GM21737 (cell line): ENCODE data around the gene RPS6KA4.

Source experiments
- ATAC-seq: cut with Tn5 transposase; IDR thresholded peaks from one replicate; pipeline ENCODE4 v1.9.1; 2021; ENCODE audit warnings: mild to moderate bottlenecking, moderate library complexity; ENCODE audit not compliant: unreplicated experiment

RPS6KA4 gene

DNA sequence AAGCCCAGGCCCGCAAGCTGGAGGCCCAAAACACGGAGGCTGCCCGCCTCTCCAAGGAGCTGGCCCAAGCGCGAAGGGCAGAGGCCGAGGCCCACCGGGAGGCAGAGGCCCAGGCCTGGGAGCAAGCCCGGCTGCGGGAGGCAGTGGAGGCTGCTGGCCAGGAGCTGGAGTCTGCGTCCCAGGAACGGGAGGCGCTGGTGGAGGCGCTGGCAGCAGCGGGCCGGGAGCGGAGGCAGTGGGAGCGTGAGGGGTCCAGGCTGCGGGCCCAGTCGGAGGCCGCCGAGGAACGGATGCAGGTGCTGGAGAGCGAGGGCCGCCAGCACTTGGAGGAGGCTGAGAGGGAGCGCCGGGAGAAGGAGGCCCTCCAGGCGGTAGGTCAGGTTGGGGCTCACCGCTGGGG is 14.2 kb upstream of the RPS6KA4 start:
- no peak for ATAC-seq

DNA sequence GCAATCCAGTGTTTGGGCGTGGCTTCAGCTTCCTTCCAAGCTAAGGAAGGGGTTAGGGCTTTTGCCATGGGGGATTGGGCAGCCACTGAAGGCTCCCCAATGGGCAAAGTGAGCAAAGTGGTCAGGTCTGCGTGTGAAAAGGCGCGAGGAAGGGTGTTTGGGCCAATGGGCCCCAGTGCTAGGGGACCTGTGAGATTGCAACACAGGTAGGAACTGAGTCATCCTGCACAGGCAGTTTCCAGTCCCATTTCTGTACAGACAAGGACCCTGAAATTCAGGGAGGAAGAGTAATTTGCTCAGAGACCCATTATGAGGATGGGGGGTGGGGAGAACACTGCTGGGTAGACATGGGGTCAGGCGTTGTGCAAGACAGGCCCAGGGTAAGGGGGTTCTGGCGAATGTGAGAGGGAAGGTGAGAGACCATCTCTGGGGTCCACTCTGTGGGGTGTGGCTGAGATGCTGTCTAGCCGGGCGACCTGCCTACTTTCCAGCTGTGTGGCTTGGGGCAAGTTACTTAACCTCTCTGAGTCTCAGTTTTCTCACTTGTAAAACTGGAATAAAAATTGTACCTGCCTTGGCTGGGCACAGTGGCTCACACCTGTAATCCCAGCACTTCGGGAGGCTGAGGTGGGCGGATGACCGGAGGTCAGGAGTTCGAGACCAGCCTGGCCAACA is 11.6 kb upstream of the RPS6KA4 start:
- ATAC-seq = no peak

DNA sequence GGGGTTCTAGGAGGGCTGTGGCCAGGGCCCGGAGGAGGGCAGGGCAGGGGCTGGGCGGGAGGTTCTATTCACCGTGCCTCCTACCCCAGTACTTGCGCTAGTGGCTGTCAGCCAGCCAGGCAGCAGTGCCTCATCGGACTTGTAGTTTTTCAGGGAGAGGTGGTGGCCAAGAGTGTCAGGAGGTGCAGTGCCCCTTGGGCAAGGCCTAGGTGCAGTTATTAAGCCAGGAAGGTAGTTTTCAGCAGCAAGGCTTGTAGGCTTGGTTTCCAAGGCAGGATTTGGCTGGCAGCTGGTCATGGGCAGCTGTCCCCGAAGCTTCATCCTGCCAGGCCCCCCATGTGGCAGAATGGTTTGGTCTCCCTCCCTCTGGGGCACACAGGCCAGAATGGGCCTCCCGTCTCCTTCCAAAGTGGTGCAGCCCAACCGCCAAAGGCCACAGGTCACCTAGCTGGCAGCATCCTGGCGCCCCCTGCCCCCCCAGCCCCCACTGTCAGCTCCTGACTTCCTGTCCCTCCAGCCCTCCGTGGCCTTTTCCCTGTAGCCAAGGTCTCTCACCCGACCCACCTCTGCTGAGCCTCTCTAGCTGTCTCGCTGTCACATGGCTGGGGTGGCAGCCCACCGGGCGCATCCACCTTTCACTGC is 10.5 kb upstream of the RPS6KA4 start:
- ATAC-seq = no peak

DNA sequence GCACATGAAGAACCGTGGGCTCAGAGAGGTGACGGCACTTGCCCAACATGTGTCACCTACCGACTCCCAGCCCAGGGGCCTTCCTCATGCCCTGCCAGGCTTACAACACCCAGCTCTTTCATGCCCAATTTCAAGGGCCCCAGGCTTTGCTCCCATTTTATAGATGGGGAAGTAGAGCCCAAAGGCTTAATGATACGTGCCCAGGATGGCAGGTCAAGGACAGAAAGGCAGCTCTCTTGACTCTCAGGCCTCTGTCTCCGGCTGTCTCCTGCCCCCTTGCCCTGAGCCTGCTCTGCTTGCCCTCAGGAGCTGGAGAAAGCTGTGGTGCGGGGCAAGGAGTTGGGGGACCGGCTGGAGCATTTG is 10.0 kb upstream of the RPS6KA4 start:
- no peak for ATAC-seq

DNA sequence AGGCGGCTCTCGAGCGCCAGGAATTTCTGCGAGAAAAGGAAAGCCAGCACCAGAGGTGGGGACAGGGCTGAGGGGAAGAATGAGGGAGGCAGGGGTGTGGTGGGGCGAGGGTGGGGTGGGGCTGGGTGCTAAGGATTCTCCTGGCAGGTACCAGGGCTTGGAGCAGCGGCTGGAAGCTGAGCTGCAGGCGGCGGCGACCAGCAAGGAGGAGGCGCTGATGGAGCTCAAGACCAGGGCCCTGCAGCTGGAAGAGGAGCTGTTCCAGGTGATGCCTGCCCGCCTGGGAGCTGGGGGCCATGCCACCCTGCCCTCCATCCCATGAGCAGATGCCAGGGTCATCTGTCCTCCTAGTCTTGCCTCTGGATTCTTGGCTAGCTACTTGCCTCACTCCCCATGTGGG is 9.6 kb upstream of the RPS6KA4 start:
- ATAC-seq = no peak

DNA sequence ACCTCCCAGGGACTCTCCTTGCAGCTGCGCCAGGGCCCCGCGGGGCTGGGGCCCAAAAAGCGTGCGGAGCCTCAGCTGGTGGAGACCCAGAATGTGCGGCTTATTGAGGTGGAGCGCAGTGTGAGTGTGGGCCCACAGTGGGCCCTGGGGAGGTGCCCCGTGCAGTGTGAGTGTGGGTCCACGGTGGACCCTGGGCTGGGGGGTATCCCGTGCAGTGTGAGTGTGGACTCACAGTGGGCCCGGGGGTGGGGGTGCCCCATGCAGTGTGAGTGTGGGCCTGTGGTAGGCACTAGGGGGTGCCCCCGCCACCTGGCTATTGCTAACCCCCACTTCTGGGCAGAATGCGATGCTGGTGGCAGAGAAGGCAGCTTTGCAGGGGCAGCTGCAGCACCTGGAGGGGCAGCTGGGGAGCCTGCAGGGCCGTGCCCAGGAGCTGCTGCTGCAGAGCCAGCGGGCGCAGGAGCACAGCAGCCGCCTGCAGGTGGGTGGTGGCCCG is 7.8 kb upstream of the RPS6KA4 start:
- no peak for ATAC-seq

DNA sequence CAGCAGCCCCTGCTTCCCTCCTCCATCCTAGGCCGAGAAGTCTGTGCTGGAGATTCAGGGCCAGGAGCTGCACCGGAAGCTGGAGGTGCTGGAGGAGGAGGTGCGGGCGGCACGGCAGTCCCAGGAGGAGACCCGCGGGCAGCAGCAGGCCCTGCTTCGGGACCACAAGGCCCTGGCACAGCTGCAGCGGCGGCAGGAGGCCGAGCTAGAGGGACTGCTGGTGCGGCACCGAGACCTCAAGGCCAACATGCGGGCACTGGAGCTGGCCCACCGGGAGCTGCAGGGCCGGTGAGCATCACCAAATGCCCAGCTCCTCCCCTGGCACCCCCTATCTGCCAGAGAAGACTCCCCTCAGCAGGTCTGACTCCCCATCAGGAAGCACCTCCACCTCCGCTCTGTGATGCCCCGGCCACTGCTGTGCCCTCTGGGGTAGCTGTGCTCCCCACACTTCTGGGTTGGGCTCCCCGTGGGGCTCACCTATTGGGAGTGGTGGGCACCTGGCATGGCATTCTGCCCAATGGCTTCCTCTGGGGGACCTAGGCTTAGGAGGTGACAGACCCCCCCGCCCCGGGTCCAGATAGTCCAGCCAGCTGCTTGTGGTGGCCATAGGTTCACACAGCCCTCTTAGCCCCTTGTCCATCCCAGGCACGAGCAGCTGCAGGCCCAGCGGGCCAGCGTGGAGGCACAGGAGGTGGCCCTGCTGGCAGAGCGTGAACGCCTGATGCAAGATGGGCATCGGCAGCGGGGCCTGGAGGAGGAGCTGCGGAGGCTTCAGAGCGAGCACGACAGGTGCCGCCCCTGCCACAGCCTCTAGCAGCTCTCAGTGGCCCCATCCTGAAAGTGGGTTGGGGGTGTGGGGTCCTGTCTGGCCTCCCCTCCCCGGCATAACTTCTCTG is 6.6 kb upstream of the RPS6KA4 start:
- no peak for ATAC-seq

DNA sequence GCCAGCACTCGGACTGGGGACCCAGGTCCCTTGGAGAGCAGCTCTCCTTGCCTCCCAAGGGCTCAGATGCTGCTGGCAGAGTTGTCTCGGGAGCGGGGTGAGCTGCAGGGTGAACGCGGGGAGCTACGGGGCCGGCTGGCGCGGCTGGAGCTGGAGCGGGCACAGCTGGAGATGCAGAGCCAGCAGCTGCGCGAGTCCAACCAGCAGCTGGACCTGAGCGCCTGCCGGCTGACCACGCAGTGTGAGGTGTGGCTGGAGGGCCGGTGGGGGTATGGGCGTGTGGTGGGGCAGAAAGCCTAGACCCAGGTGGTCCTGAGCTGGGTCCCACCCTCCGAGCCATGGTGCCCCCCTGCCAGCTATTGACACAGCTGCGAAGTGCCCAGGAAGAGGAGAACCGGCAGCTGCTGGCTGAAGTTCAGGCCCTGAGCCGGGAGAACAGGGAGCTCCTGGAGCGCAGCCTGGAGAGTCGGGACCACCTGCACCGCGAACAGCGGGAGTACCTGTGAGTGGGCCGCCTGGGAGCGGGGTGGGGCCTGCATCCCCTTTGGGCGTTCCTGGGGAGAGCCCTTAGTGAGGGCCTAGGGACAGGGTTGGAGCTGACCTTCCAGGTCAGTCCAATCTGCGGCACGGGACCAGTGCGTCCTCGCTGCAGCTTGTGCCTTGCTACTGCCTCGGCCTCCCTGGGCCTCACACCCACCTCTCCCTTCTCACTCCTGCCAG is 5.8 kb upstream of the RPS6KA4 start:
- no peak for ATAC-seq

DNA sequence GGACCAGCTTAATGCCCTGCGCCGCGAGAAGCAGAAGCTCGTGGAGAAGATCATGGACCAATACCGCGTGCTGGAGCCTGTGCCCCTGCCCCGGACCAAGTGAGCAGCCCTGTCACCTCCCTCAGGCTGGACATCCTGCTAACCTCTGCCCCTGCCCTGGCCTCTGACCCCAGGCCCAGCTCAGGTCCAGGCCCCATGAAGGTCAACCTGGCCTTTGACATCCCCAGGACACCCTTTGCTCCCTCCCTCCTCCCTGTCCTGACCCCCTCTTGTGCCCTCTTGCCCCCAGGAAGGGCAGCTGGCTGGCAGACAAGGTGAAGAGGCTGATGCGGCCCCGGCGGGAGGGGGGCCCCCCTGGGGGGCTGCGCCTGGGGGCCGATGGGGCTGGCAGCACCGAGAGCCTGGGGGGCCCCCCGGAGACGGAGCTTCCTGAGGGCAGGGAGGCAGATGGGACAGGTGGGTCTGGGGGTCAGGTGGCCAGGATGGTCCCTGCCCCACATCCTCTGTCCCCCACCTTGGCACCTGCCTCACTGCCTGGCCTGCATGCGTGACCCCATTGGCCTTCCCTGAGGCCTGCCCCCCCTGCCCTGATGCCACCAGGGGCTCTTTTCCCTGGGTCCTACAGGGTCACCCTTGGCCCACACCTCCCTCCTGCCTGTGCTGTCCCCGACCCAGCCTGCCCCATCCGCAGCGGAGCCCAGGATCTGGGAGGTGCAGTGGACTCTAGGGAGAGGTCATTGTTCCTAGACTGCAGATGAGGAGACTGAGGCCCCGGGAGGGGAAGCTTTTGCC is 5.1 kb upstream of the RPS6KA4 start:
- ATAC-seq = no peak

DNA sequence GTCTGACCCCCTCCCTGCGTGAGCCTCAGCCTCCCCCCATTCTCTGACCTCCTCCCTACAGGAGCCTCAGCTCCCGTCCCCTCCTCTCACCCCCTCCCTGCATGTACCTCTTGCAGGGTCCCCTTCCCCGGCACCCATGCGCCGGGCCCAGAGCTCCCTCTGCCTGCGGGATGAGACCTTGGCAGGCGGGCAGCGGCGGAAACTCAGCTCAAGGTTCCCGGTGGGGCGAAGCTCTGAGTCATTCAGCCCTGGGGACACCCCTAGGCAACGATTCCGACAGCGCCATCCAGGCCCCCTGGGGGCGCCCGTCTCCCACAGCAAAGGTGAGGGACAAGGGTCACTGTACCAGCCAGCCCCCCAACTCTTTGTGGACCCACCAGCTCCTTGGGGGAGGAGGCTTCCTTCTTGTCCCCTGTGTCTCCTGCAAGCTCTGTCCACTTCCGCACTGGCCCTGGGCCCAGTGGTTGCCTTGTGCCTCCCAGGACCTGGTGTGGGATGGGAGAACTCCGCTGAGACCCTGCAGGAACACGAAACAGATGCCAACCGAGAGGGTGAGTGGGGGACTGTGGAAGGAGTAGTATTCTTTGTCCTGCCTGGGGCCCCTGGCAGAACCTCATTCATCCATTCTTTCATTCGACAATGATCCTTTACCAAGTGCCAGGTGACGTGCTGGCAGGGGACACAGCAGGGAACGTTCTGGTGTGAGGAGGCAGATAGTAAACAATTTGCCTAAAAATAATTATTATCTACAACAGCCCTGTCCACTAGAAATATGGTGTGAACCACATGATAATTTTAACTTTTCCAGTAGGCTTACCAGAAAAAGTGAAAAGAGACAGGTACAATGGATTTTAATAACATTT is 3.7 kb upstream of the RPS6KA4 start:
- ATAC-seq = no peak

DNA sequence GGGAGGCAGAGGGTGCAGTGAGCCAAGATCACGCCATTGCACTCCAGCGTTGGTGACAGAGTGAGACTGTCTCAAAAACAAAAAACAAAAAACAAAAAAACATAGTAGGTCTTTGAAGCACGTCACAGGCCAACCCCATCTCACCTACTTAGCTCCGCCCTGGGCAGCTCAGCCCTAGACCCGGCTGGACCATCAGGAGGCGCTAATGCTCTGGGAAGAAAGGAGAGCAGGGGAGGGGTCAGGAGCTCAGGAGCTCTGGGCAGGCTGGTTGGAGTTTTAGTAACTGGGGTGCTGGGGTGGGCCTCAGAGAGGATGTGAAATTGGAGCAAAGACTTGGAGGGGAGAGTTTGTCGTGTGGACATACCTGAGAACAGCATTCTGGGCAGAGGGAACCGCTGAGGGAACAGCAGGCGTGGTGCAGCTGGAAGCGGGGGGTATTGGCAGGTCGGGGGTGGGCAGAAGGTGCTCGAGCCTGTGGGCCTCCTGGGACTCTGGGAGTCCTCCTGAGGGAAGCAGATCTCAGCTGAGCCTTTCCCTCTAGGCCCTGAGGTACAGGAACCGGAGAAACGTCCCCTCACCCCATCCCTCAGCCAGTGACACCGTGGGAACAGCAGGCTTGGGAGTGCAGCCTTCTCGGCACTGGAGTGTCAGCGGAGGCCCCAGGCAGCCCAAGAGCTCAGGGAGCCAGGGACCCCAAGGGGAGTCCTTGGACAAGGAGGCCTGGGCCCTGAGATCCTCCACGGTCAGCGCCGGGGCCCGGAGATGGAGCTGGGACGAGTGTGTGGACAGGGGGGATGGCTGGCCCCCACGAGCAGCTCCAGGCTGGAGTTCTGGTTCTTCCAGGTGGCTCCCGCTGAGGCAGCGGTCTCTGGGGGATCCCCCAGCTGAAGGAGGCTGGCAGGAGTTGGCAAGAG is 2.2 kb upstream of the RPS6KA4 start:
- ATAC-seq = no peak

DNA sequence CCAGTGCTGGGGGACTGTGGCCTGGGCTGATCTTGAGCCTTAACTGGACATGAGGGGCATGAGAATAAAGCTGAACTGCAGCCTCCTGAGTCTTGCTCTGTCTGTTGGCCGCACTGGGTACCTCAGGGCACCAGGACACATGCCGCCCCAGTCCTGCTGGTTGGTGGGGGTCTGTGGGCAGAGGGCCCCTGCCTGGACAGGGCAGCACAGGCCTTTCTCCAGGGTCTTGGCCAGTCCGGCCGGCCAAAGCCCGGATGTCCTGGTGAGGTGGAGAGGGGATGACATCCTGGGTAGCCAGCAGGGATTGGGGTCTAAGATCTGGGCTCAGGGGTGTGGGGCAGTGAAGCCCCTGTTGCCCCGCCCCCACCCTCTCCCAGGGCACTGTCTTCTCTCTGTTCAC is 1.5 kb upstream of the RPS6KA4 start:
- ATAC-seq = no peak

DNA sequence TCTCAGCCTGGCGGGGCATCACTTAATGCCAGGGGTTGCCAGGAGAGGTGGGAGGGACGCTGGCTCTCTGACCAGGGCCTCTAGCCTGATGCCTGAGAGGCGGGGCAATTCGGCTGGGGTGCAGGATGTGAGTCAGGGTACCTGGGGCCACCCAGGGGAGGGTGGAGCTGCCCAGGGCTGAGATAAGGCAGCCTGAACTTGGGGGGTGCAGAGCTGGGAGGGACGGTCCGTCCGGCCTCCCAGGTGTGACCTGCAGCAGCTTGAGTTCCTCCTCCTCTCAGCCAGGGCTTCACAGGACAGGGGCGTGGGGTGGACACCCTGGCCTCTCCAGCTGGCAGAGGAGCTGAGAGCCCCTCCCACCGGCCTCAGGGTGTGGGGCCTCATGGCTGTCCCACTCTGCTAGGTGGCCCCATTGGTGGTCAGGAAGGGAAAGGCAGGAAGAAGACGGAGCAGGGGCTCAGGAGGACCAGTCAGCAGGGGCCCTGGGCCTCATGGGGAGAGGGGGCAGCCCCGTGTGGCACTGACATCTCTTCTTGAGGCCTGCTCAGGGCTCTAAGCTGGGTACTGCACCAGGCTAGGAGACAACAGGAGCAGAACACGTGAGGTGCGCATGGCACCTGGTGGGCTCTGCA is 942 bp upstream of the RPS6KA4 start:
- no peak for ATAC-seq

DNA sequence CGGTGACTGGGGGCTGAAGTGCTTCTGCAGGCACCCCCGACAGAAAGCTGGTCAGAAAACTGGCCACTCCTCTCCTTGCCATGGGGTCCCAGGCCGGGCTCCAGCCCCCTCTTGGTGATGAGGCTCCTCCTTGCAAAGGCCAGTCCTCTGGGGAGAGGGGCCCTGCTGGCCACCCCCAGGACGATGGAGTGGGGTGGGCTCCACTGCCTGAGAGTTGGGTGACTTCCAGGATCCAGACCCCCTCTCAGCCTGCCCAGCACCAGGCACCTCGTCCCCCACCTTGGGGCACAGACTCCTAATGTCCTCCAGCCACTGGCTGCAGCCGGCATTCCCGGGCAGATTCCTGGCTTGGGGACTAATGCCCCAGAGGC is 441 bp upstream of the RPS6KA4 start:
- ATAC-seq = no peak

DNA sequence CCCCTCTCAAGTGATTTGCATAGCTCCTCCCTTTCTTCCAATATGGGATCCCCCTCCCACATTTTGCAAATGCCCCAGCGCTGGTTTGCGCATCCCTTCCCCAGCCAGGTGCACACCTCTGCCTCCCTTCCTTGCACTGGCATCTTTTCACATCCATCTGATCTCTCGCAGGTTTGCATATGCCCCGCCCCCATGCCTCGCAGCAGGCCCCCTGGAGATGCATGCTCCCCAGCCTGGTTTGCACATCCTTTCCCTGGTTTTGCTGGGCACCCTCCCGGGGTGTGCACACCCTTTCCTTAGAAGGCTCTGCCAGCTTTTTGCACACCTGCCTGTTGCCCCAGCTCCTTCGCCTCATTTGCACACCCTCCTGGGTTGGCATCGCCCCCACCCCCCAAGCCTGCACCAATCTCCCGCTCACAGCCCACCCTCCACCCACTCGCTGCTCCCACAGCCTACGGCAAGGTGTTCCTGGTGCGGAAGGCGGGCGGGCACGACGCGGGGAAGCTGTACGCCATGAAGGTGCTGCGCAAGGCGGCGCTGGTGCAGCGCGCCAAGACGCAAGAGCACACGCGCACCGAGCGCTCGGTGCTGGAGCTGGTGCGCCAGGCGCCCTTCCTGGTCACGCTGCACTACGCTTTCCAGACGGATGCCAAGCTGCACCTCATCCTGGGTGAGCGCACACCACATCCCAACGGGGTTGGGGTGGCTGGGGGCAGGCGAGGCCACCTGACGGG is 917 bp downstream of the RPS6KA4 start:
- no peak for ATAC-seq

DNA sequence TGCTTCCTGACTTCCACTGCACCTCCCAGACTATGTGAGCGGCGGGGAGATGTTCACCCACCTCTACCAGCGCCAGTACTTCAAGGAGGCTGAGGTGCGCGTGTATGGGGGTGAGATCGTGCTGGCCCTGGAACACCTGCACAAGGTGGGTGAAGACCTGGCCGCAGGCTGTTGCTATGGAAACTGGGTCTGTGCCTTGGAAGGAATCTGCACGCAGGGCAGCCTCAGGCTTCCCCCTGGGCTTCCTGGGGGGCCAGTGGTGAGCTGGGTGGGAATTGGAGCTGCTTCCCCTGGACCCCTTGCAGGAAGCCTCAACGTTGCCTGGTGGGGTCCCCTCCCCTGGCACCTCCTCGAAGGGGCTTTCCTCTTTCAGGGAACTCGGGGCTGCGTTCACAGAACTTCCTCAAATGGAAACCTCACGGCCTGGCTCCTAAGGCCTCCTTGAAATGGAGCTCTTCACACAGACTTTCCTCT is 1.5 kb downstream of the RPS6KA4 start:
- no peak for ATAC-seq

DNA sequence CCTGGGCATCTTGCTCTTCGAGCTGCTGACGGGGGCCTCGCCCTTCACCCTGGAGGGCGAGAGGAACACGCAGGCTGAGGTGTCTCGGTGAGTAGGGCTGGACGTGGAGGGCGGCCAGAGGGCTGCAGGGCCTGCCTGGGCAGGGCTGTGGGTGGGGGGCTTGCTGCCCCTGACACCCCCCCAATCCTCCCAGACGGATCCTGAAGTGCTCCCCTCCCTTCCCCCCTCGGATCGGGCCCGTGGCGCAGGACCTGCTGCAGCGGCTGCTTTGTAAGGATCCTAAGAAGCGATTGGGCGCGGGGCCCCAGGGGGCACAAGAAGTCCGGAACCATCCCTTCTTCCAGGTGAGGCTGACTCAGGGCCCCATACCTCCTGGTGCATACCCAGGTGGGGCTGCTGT is 2.7 kb downstream of the RPS6KA4 start:
- ATAC-seq = no peak
